NT2/D1 (cell line): ENCODE data around the gene GRIN1.

Experiments used
- DNase-seq: peaks from one replicate; pipeline ENCODE4 v3.0.0-alpha.2; 2011; ENCODE audit warnings: low read depth, low spot score
- H3K27me3 ChIP-seq: 2 replicates; pipeline ENCODE4 v1.6.0; 2011; ENCODE audit warnings: mild to moderate bottlenecking; ENCODE audit not compliant: insufficient read length, insufficient read depth
- H3K36me3 ChIP-seq: 2 replicates; pipeline ENCODE4 v1.6.1; 2011; ENCODE audit warnings: mild to moderate bottlenecking, low read length, mixed read lengths; ENCODE audit not compliant: insufficient read depth, insufficient read length
- H3K4me1 ChIP-seq: 2 replicates; pipeline ENCODE4 v1.5.1; 2011; ENCODE audit not compliant: insufficient read depth, insufficient read length
- H3K4me3 ChIP-seq: 2 replicates; pipeline ENCODE4 v1.5.1; 2011; ENCODE audit warnings: low read depth; ENCODE audit not compliant: insufficient read length
- H3K9ac ChIP-seq: 2 replicates; pipeline ENCODE4 v1.6.0; 2011; ENCODE audit warnings: low read depth; ENCODE audit not compliant: insufficient read length
- H3K9me3 ChIP-seq: 2 replicates; pipeline ENCODE4 v1.5.1; 2011; ENCODE audit warnings: mild to moderate bottlenecking, low read length; ENCODE audit not compliant: insufficient read depth
- SUZ12 ChIP-seq: IDR thresholded peaks from 2 replicates; pipeline ENCODE4 v1.6.1; 2011; ENCODE audit not compliant: insufficient read length, insufficient read depth; ENCODE audit errors: extremely low read depth
- YY1 ChIP-seq: IDR thresholded peaks from 2 replicates; pipeline ENCODE4 v1.6.1; 2011; ENCODE audit not compliant: insufficient read length, insufficient read depth
- ZNF274 ChIP-seq: IDR thresholded peaks from 2 replicates; pipeline ENCODE4 v1.6.1; 2011; ENCODE audit warnings: mild to moderate bottlenecking, low read depth, low read length

GRIN1 gene

DNA sequence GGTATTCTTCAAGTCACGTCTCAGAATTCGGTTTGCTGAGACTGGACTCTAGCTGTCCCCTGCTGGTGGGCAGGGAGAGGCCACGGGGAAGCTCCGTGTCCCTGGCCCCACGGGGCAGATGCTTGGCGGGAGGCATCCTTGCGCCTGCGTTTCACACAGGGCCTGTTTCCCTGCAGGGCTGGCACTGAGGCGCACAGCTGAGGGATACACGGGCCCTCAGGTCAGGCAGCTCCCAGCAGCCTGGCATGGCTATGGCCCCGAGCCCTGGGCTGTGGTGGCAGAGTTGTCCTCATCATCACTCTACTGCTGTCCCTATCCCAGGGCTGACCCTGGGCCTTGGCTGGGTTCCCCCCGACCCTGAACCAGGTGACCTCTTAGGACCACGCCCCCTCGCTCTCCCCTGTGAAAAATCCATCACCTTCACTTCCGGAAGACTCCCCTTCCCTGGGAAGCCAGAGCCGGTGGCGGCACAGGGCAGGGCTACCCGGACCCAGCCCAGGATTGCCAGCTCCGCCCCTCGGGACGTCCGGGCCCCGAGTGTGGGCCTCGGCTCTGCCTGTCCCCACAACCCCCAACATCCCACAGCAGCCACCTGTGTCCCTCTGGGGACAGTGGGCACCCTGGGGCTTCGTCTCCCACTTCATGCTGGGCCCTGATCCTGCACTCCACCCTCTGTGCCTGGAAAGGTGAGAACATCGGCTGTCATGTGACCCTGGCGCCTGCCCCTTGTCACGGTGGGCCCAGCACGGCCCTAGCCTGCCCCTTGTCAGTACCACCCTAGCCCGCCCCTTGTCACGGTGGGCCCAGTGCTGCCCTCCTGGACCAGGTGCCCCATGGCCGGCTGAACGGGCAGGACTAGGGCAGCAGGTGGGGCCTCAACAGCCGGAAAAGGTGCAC is 29.5 kb upstream of the GRIN1 start:
- Histone ChIP-seq H3K4me3 (no peak overlapping the region), H3K27me3 (peaks cover 13% of the 10 kb centered on the region), H3K9me3 (no peaks in the 10 kb centered on the region), H3K4me1 (peaks cover 6% of the 10 kb centered on the region), H3K9ac (no peak overlapping the region), H3K36me3 (peaks cover 83% of the 10 kb centered on the region)
- TF ChIP-seq YY1 (no peak), ZNF274 (no peak), SUZ12 (no peak)
- DNase-seq = no peak

DNA sequence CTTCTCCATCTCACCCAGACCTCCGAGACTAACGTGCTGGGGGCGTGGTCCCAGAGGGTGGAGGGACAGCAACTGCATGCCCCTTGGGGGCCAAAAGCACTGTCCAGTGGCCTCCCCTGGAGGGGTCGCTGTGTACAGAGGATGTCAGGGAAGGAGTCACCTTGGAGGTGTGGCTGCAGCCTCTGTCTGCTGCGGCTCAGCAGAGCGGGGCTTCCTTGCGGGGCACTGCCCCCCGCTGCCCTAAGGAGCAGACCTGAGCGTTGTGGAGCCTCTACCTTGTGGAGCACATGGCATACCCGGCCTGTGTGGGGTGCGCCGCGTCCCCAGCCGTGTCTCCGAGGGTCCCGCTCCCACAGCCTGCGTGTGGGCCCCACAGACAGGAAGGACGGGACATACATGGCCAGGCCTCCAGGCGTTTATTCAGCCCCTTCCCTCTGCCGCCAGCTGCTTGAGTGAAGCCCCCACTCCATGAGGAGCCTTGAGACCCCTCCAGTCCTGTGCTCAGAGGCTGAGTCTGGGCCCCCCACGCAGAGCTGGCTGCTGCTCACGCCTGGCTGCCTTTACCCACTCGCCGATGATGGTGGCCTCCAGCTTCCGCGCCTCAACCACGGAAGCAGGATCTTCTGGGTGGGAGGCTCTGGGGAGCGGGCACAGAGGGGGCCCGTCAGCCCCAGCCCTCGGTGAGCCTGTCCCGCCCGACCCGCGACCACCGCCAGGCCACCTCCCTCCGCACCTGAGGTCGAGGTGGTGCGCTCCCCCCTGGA is 28.6 kb upstream of the GRIN1 start:
- peaks cover 21% of the 10 kb centered on the region for H3K27me3 ChIP-seq
- H3K36me3 ChIP-seq = peaks cover 76% of the 10 kb centered on the region
- peak overlapping the region; percentile 10 for H3K9ac ChIP-seq
- no peaks in the 10 kb centered on the region for H3K9me3 ChIP-seq
- H3K4me1 ChIP-seq = peaks cover 6% of the 10 kb centered on the region
- TF ChIP-seq SUZ12 (no peak), YY1 (no peak)
- H3K4me3 ChIP-seq = no peak overlapping the region
- no peak for DNase-seq

DNA sequence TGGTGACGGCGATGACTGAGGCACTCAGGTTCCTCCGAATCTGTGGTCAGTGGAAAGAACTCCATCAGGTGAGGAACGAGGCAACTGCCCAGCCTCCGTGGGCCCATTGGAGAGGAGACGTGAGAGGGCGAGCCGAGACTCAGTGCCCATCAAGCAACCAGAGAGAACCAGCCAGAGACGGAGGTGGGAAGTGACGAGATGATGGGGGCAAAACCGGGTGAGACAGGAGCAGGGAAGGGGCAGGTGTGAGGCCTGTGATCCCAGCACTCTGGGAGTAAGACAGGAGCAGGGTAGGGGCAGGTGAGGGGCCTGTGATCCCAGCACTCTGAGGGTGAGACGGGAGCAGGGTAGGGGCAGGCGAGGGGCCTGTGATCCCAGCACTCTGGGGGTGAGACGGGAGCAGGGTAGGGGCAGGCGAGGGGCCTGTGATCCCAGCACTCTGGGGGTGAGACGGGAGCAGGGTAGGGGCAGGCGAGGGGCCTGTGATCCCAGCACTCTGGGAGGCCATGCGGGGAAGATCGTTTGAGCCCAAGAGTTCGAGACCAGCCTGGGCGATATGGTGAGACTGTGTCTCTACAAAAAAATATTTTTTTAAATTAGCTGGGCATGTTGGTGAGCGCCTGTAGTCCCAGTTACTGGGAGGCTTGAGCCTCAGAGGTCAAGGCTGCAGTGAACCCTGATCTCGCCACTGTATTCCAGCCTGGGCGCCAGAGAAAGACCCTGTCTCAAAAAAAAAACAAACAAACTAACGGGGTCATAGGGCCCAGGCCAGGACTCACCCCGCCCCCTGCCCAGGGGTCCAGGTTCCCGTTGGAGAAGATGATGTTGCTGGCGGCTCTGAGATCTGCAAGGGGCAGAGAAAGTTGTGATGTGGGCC is 27.8 kb upstream of the GRIN1 start:
- H3K9me3 ChIP-seq = no peaks in the 10 kb centered on the region
- H3K4me3 ChIP-seq = no peak overlapping the region
- TF ChIP-seq ZNF274 (no peak), SUZ12 (no peak), YY1 (no peak)
- H3K4me1 ChIP-seq = peaks cover 11% of the 10 kb centered on the region
- peak overlapping the region; percentile 4 for H3K9ac ChIP-seq
- peaks cover 26% of the 10 kb centered on the region for H3K27me3 ChIP-seq
- DNase-seq = no peak
- H3K36me3 ChIP-seq = peaks cover 68% of the 10 kb centered on the region

DNA sequence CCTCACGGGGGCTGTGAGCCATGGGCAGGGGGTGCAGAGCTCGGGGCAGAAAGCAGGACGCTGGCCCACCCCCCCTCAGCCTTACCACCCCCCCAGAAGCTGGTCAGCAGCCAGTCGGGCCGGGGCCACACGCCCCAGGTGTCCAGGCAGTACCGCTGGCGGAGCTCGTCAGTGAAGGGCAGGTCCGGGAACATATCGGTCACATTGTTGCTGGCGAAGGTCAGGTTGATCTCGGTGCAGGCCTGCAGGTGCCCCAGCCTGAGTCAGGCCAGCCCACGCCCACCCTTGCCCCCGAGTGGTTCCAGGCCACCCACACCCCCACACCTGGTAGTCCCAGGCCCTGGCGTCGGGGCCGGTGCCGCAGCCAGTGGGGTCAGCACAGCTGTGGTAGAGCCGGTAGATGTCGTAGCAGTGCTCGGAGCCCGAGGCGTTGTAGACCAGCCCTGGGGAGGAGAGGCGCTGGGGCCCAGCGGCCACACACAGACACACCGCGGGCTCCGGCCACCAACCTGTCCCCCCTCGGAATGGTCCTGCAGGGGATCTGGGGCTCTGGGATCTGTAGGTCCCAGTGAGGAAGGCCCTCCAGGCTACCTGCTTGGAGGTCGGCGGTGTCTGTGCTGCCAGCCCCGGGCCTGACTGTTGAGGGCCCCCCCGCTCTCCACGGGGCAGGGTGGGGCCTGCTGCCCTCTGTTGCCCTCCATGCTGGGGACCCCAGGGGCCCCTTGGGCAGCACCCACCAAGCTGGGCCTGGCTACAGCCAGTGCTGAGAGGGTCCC is 27.0 kb upstream of the GRIN1 start:
- DNase-seq = no peak
- Histone ChIP-seq H3K36me3 (peaks cover 60% of the 10 kb centered on the region), H3K9me3 (no peaks in the 10 kb centered on the region)

DNA sequence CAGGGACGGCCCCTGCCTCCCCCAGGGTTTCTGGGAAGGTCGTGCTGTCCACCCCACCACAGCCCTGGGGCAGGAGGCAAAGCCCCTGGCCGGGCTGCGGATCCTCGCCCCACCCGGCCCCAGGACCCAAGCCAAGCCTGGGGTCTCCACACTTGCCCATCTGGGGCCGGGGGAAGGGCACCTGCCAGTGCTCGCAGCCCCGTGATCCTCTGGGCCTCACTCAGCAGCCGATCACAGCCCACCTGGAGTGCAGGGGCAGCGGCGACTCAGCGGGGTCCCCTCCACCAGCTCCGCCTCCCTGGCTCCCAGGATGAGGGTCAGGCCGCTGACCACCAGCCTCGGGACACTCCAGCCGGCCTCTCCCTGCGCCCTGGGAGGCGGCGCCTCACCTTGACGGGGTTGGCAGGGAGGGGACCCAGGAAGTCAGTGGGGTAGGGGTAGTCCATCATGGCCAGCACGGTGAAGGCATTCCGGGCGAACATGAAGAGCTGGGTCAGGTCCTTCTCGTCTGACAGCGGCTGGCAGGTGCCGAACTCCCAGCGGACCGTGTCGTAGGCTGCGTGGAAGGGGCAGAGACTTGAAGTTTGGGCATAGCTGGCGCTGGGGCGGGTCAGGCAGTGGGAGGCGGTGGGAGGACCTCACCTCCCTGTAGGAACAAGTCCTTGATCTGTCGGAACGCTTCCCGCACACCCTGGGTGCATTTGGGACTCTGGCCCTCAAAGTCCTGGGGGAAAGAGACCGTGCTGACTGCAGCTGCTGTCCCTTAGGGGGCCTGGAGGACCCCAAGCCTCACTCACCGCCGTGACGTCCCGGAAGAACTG is 26.2 kb upstream of the GRIN1 start:
- no peak for DNase-seq
- TF ChIP-seq YY1 (no peak), ZNF274 (no peak), SUZ12 (no peak)
- Histone ChIP-seq H3K4me3 (no peak overlapping the region), H3K9me3 (no peaks in the 10 kb centered on the region), H3K36me3 (peaks cover 52% of the 10 kb centered on the region), H3K9ac (peak overlapping the region; percentile 17), H3K27me3 (peaks cover 26% of the 10 kb centered on the region), H3K4me1 (peaks cover 11% of the 10 kb centered on the region)

More for the DNA sequence above, 27.0 kb upstream of the GRIN1 start:
- no peak overlapping the region for H3K4me3 ChIP-seq
- peak overlapping the region; percentile 4 for H3K9ac ChIP-seq
- H3K27me3 ChIP-seq = peaks cover 26% of the 10 kb centered on the region
- TF ChIP-seq SUZ12 (no peak), ZNF274 (no peak), YY1 (no peak)
- H3K4me1 ChIP-seq = peaks cover 11% of the 10 kb centered on the region
